ENCODE results near the gene PMEPA1.

Gene PMEPA1

GRCh38 chr20:57728762-57729161, 18.9 kb upstream of the PMEPA1 start:
- H3K4me3 ChIP-seq, result no peak overlapping the region
- H3K9me3 ChIP-seq (ENCODE audit: low read depth, low read length), result no peaks in the 10 kb centered on the region
- H3K36me3 ChIP-seq (ENCODE audit: insufficient read depth, low read length), result no peaks in the 10 kb centered on the region
- no peak for DNase-seq (ENCODE audit: low read depth, low spot score)
- no peak overlapping the region for H3K27ac ChIP-seq
- H3K9ac ChIP-seq (ENCODE audit: insufficient read length), result no peak overlapping the region
- no peak for TF ChIP-seq EZH2 (IDR thresholded peaks at IDR 0.05)
- TF ChIP-seq FOXP2 (optimal IDR thresholded peaks at IDR 0.05; ENCODE audit: control extremely low read depth, extremely low read length, insufficient read depth), result no peak
- no peak for TF ChIP-seq POLR2AphosphoS5 (IDR thresholded peaks at IDR 0.05; ENCODE audit: borderline replicate concordance, low read depth, low read length)

GRCh38 chr20:57727863-57728262, 18.0 kb upstream of the PMEPA1 start:
- no peak overlapping the region for H3K4me3 ChIP-seq
- no peak overlapping the region for H3K27ac ChIP-seq
- TF ChIP-seq FOXP2 (optimal IDR thresholded peaks at IDR 0.05; ENCODE audit: control extremely low read depth, extremely low read length, insufficient read depth) (no peak), EZH2 (IDR thresholded peaks at IDR 0.05) (no peak), POLR2AphosphoS5 (IDR thresholded peaks at IDR 0.05; ENCODE audit: borderline replicate concordance, low read depth, low read length) (no peak)
- no peak overlapping the region for H3K9ac ChIP-seq (ENCODE audit: insufficient read length)
- H3K9me3 ChIP-seq (ENCODE audit: low read depth, low read length), result no peaks in the 10 kb centered on the region
- no peak for DNase-seq (ENCODE audit: low read depth, low spot score)
- no peaks in the 10 kb centered on the region for H3K36me3 ChIP-seq (ENCODE audit: insufficient read depth, low read length)

- H3K9me3 ChIP-seq (ENCODE audit: low read depth, low read length), result no peaks in the 10 kb centered on the region
- no peak for DNase-seq (ENCODE audit: low read depth, low spot score)
- H3K4me3 ChIP-seq, result no peak overlapping the region
- no peak overlapping the region for H3K27ac ChIP-seq
- TF ChIP-seq EZH2 (IDR thresholded peaks at IDR 0.05) (no peak), FOXP2 (optimal IDR thresholded peaks at IDR 0.05; ENCODE audit: control extremely low read depth, extremely low read length, insufficient read depth) (no peak), POLR2AphosphoS5 (IDR thresholded peaks at IDR 0.05; ENCODE audit: borderline replicate concordance, low read depth, low read length) (no peak)
- no peaks in the 10 kb centered on the region for H3K36me3 ChIP-seq (ENCODE audit: insufficient read depth, low read length)
- H3K9ac ChIP-seq (ENCODE audit: insufficient read length), result no peak overlapping the region
Observed at GRCh38 chr20:57725636-57726035, 15.8 kb upstream of the PMEPA1 start.

GRCh38 chr20:57724610-57725405, 15.0 kb upstream of the PMEPA1 start:
- Histone ChIP-seq H3K9me3 (ENCODE audit: low read depth, low read length) (no peaks in the 10 kb centered on the region), H3K4me3 (no peak overlapping the region), H3K9ac (ENCODE audit: insufficient read length) (no peak overlapping the region), H3K27ac (no peak overlapping the region), H3K36me3 (ENCODE audit: insufficient read depth, low read length) (no peaks in the 10 kb centered on the region)
- TF ChIP-seq POLR2AphosphoS5 (IDR thresholded peaks at IDR 0.05; ENCODE audit: borderline replicate concordance, low read depth, low read length) (no peak), EZH2 (IDR thresholded peaks at IDR 0.05) (no peak), FOXP2 (optimal IDR thresholded peaks at IDR 0.05; ENCODE audit: control extremely low read depth, extremely low read length, insufficient read depth) (no peak)
- DNase-seq (ENCODE audit: low read depth, low spot score), result no peak

- TF ChIP-seq EZH2 (IDR thresholded peaks at IDR 0.05) (no peak), FOXP2 (optimal IDR thresholded peaks at IDR 0.05; ENCODE audit: control extremely low read depth, extremely low read length, insufficient read depth) (no peak), POLR2AphosphoS5 (IDR thresholded peaks at IDR 0.05; ENCODE audit: borderline replicate concordance, low read depth, low read length) (no peak)
- no peak overlapping the region for H3K4me3 ChIP-seq
- DNase-seq (ENCODE audit: low read depth, low spot score), result no peak
- H3K27ac ChIP-seq, result no peak overlapping the region
- H3K36me3 ChIP-seq (ENCODE audit: insufficient read depth, low read length), result no peaks in the 10 kb centered on the region
- no peak overlapping the region for H3K9ac ChIP-seq (ENCODE audit: insufficient read length)
- no peaks in the 10 kb centered on the region for H3K9me3 ChIP-seq (ENCODE audit: low read depth, low read length)
Observed at GRCh38 chr20:57723816-57724215, 14.0 kb upstream of the PMEPA1 start.

GRCh38 chr20:57719951-57720350, 10.1 kb upstream of the PMEPA1 start:
- H3K36me3 ChIP-seq (ENCODE audit: insufficient read depth, low read length), result no peaks in the 10 kb centered on the region
- TF ChIP-seq POLR2AphosphoS5 (IDR thresholded peaks at IDR 0.05; ENCODE audit: borderline replicate concordance, low read depth, low read length), result no peak
- no peak for TF ChIP-seq FOXP2 (optimal IDR thresholded peaks at IDR 0.05; ENCODE audit: control extremely low read depth, extremely low read length, insufficient read depth)
- no peak for TF ChIP-seq EZH2 (IDR thresholded peaks at IDR 0.05)
- H3K9ac ChIP-seq (ENCODE audit: insufficient read length), result no peak overlapping the region
- no peak overlapping the region for H3K27ac ChIP-seq
- H3K9me3 ChIP-seq (ENCODE audit: low read depth, low read length), result no peaks in the 10 kb centered on the region
- DNase-seq (ENCODE audit: low read depth, low spot score), result no peak
- H3K4me3 ChIP-seq, result no peak overlapping the region

- Histone ChIP-seq H3K27ac (no peak overlapping the region), H3K36me3 (ENCODE audit: insufficient read depth, low read length) (no peaks in the 10 kb centered on the region), H3K9me3 (ENCODE audit: low read depth, low read length) (no peaks in the 10 kb centered on the region), H3K9ac (ENCODE audit: insufficient read length) (no peak overlapping the region), H3K4me3 (peak overlapping the region; percentile 77)
- peak; percentile 58; the same call in 1 of the 2 replicates for TF ChIP-seq POLR2AphosphoS5 (IDR thresholded peaks at IDR 0.05; ENCODE audit: borderline replicate concordance, low read depth, low read length)
- TF ChIP-seq EZH2 (IDR thresholded peaks at IDR 0.05), result no peak
- TF ChIP-seq FOXP2 (optimal IDR thresholded peaks at IDR 0.05; ENCODE audit: control extremely low read depth, extremely low read length, insufficient read depth), result no peak
- DNase-seq (ENCODE audit: low read depth, low spot score), result peak; percentile 87
Observed at GRCh38 chr20:57718490-57719009, 8.7 kb upstream of the PMEPA1 start.

GRCh38 chr20:57717797-57718196, 8.0 kb upstream of the PMEPA1 start:
- no peak for DNase-seq (ENCODE audit: low read depth, low spot score)
- no peak overlapping the region for H3K9ac ChIP-seq (ENCODE audit: insufficient read length)
- H3K27ac ChIP-seq, result no peak overlapping the region
- TF ChIP-seq POLR2AphosphoS5 (IDR thresholded peaks at IDR 0.05; ENCODE audit: borderline replicate concordance, low read depth, low read length) (no peak), EZH2 (IDR thresholded peaks at IDR 0.05) (no peak), FOXP2 (optimal IDR thresholded peaks at IDR 0.05; ENCODE audit: control extremely low read depth, extremely low read length, insufficient read depth) (no peak)
- H3K9me3 ChIP-seq (ENCODE audit: low read depth, low read length), result no peaks in the 10 kb centered on the region
- H3K36me3 ChIP-seq (ENCODE audit: insufficient read depth, low read length), result no peaks in the 10 kb centered on the region
- peak overlapping the region; percentile 77; the same call in 1 of the 2 replicates for H3K4me3 ChIP-seq
